ENCODE results near the gene EHBP1. TPM values are rescaled to one million over a fixed set of nuclear protein-coding genes. Genes with fewer than 3 reads are reported as not detected.

The EHBP1 gene
- total and polyA plus RNA-seq, 2 experiments from 2014 or later = 27.2 to 47.9 TPM

GRCh38 chr2:62661263-62661635, 44.3 kb upstream of the EHBP1 start:
- no peaks in the 10 kb centered on the region for H3F3A ChIP-seq (replicated peaks; ENCODE audit: low read depth)
- peak overlapping the region; percentile 15; the same call in 1 of the 2 replicates for H2AFZ ChIP-seq
- H3K27me3 Mint-ChIP-seq (ENCODE audit: insufficient read depth, low read depth, poor library complexity) = no peaks in the 10 kb centered on the region
- peaks cover 3% of the 10 kb centered on the region; the same call in 1 of the 2 replicates for H3K9me2 ChIP-seq (ENCODE audit: insufficient read depth)
- peak; percentile 75 for ATAC-seq
- DNase-seq (ENCODE audit: low spot score) = peak; percentile 16
- no peaks in the 10 kb centered on the region for H3K27me3 ChIP-seq (ENCODE audit: insufficient read depth)
- H3K4me3 Mint-ChIP-seq = no peak overlapping the region
- no peaks in the 10 kb centered on the region for H3K36me3 Mint-ChIP-seq (ENCODE audit: low read depth)
- no peaks in the 10 kb centered on the region for H4K20me1 ChIP-seq (replicated peaks; ENCODE audit: insufficient read depth)
- H3K27ac ChIP-seq (ENCODE audit: low read depth) = no peak overlapping the region
- no peak for TF ChIP-seq CTCF (conservative IDR thresholded peaks at IDR 0.05; ENCODE audit: low read depth in 2 of 2)
- TF ChIP-seq NANOG (IDR thresholded peaks at IDR 0.05; ENCODE audit: borderline replicate concordance) = no peak
- no peak for TF ChIP-seq ZNF114 (CRISPR knock-in tag; IDR thresholded peaks at IDR 0.05)
- TF ChIP-seq ZNF462 (CRISPR knock-in tag; IDR thresholded peaks at IDR 0.05) = no peak
- no peak for TF ChIP-seq CREB1 (CRISPR knock-in tag; IDR thresholded peaks at IDR 0.05; ENCODE audit: low read depth)
- TF ChIP-seq REST (IDR thresholded peaks at IDR 0.05; ENCODE audit: unreplicated experiment) = no peak
- no peak for TF ChIP-seq POLR2AphosphoS5 (IDR thresholded peaks at IDR 0.05; ENCODE audit: low read depth)
- TF ChIP-seq STAT1 (IDR thresholded peaks at IDR 0.05; ENCODE audit: unreplicated experiment) = no peak
- no peak for TF ChIP-seq JUNB (IDR thresholded peaks at IDR 0.05; ENCODE audit: unreplicated experiment)
- TF ChIP-seq ETS1 (IDR thresholded peaks at IDR 0.05) = no peak
- no peak for TF ChIP-seq EZH2phosphoT487 (IDR thresholded peaks at IDR 0.05; ENCODE audit: unreplicated experiment)
- no peak for TF ChIP-seq EZH2 (IDR thresholded peaks at IDR 0.05; ENCODE audit: low read depth, unreplicated experiment)
- TF ChIP-seq ZNF331 (CRISPR knock-in tag; IDR thresholded peaks at IDR 0.05; ENCODE audit: low read depth) = no peak
- H3K36me3 ChIP-seq (ENCODE audit: insufficient read depth) = no peaks in the 10 kb centered on the region
- H3K4me2 ChIP-seq = no peak overlapping the region
- no peaks in the 10 kb centered on the region for H3K9me3 Mint-ChIP-seq
- peaks cover 5% of the 10 kb centered on the region; the same call in 1 of the 2 replicates for H3K4me1 ChIP-seq (ENCODE audit: insufficient read depth)
- no peak overlapping the region for H3K27ac Mint-ChIP-seq
- peaks cover 17% of the 10 kb centered on the region for H3K4me1 Mint-ChIP-seq
- no peaks in the 10 kb centered on the region for H3K79me2 ChIP-seq (replicated peaks; ENCODE audit: insufficient read depth)
- no peak overlapping the region for H3K4me3 ChIP-seq

All from GM23338 (cell line).